Osteoblast (primary cell): ENCODE measurements around the gene ARHGDIB. TPM values are rescaled to one million over a fixed set of nuclear protein-coding genes. Genes with fewer than 3 reads are reported as not detected.

Source experiments
- DNase-seq: peaks from one replicate; pipeline ENCODE4 v3.0.0; 2011; ENCODE audit warnings: low spot score, mixed read lengths; ENCODE audit not compliant: insufficient read length; ENCODE audit errors: missing footprints
- H2AFZ ChIP-seq: 2 replicates; pipeline ENCODE4 v1.6.0; 2011; ENCODE audit warnings: mild to moderate bottlenecking, low read length
- H3K27ac ChIP-seq: 2 replicates; pipeline ENCODE4 v1.5.1; 2011; ENCODE audit warnings: mild to moderate bottlenecking, low read depth, low read length, moderate library complexity
- H3K27me3 ChIP-seq: 2 replicates; pipeline ENCODE4 v1.6.0; 2012; ENCODE audit warnings: mild to moderate bottlenecking, control low read depth, inconsistent platforms, low read length, moderate library complexity; ENCODE audit not compliant: insufficient read depth
- H3K36me3 ChIP-seq: 2 replicates; pipeline ENCODE4 v1.5.1; 2011; ENCODE audit warnings: mild to moderate bottlenecking, low read length, control low read depth, moderate library complexity; ENCODE audit not compliant: insufficient read depth
- H3K4me1 ChIP-seq: 2 replicates; pipeline ENCODE4 v1.5.1; 2011; ENCODE audit warnings: mild to moderate bottlenecking, low read length, control low read depth, moderate library complexity; ENCODE audit not compliant: insufficient read depth
- H3K4me2 ChIP-seq: 2 replicates; pipeline ENCODE4 v1.6.0; 2011; ENCODE audit warnings: mild to moderate bottlenecking, low read length; ENCODE audit not compliant: insufficient read depth
- H3K4me3 ChIP-seq: fragments of 200-600 bp; sonication (generic); 3 replicates; pipeline ENCODE4 v1.5.1; 2012; ENCODE audit warnings: mild to moderate bottlenecking, low read length, inconsistent platforms; ENCODE audit not compliant: insufficient read depth
- H3K79me2 ChIP-seq: 2 replicates; pipeline ENCODE4 v1.6.0; 2012; ENCODE audit warnings: mild to moderate bottlenecking, low read length, control low read depth, inconsistent platforms; ENCODE audit not compliant: insufficient read depth
- H3K9me3 ChIP-seq: 2 replicates; pipeline ENCODE4 v1.5.1; 2011; ENCODE audit warnings: low read depth, low read length, control low read depth
- H4K20me1 ChIP-seq: 2 replicates; pipeline ENCODE4 v1.6.0; 2012; ENCODE audit warnings: mild to moderate bottlenecking, low read length, control low read depth; ENCODE audit not compliant: insufficient read depth
- CTCF ChIP-seq: IDR thresholded peaks from 2 replicates; pipeline ENCODE4 v1.5.1; 2011; ENCODE audit warnings: mild to moderate bottlenecking, low read depth, low read length, moderate library complexity; ENCODE audit errors: extremely low read depth
- total RNA-seq: library from RNA; depleted of rRNA; stranded (reverse); fragments of >200 nt; gene quantifications from 2 replicates; pipeline ENCODE4 v1.2.3, GENCODE V29; 2012

ARHGDIB gene
- total RNA-seq, 1 donor, result 7.2 TPM

- Histone ChIP-seq H3K9me3 (no peaks in the 10 kb centered on the region), H3K4me2 (no peak overlapping the region), H3K27me3 (peaks cover 6% of the 10 kb centered on the region), H3K79me2 (no peaks in the 10 kb centered on the region), H3K4me3 (no peak overlapping the region), H3K27ac (no peak overlapping the region), H3K36me3 (no peaks in the 10 kb centered on the region), H2AFZ (no peak overlapping the region), H3K4me1 (no peaks in the 10 kb centered on the region), H4K20me1 (no peaks in the 10 kb centered on the region)
- DNase-seq, result peak; percentile 67
- no peak for TF ChIP-seq CTCF
Observed at GRCh38 chr12:14931359-14931758, 30.0 kb downstream of the ARHGDIB start.

- no peak for TF ChIP-seq CTCF
Observed at GRCh38 chr12:14930299-14930698, 31.1 kb downstream of the ARHGDIB start.

GRCh38 chr12:14928931-14929330 is 32.5 kb downstream of the ARHGDIB start:
- H3K79me2 ChIP-seq, result no peaks in the 10 kb centered on the region

More at GRCh38 chr12:14930299-14930698, 31.1 kb downstream of the ARHGDIB start:
- no peak overlapping the region for H3K4me2 ChIP-seq
- H3K9me3 ChIP-seq, result no peaks in the 10 kb centered on the region
- H3K27ac ChIP-seq, result no peak overlapping the region
- H3K4me1 ChIP-seq, result no peaks in the 10 kb centered on the region
- no peak for DNase-seq
- H2AFZ ChIP-seq, result no peak overlapping the region
- H3K27me3 ChIP-seq, result peaks cover 6% of the 10 kb centered on the region
- no peaks in the 10 kb centered on the region for H4K20me1 ChIP-seq
- no peak overlapping the region for H3K4me3 ChIP-seq
- no peaks in the 10 kb centered on the region for H3K79me2 ChIP-seq
- no peaks in the 10 kb centered on the region for H3K36me3 ChIP-seq

GRCh38 chr12:14927267-14927666 is 34.1 kb downstream of the ARHGDIB start:
- Histone ChIP-seq H3K4me3 (no peak overlapping the region), H3K9me3 (no peaks in the 10 kb centered on the region), H2AFZ (no peak overlapping the region), H3K4me2 (no peak overlapping the region), H3K4me1 (no peaks in the 10 kb centered on the region), H3K27ac (no peak overlapping the region), H3K36me3 (no peaks in the 10 kb centered on the region), H4K20me1 (no peaks in the 10 kb centered on the region), H3K79me2 (no peaks in the 10 kb centered on the region), H3K27me3 (peaks cover 6% of the 10 kb centered on the region)
- no peak for TF ChIP-seq CTCF
- no peak for DNase-seq

More at GRCh38 chr12:14928931-14929330, 32.5 kb downstream of the ARHGDIB start:
- Histone ChIP-seq H3K27me3 (peaks cover 6% of the 10 kb centered on the region), H3K4me2 (no peak overlapping the region), H3K9me3 (no peaks in the 10 kb centered on the region), H3K4me3 (no peak overlapping the region), H3K4me1 (no peaks in the 10 kb centered on the region), H4K20me1 (no peaks in the 10 kb centered on the region), H3K36me3 (no peaks in the 10 kb centered on the region), H3K27ac (no peak overlapping the region), H2AFZ (peak overlapping the region; percentile 50)
- no peak for DNase-seq
- no peak for TF ChIP-seq CTCF
